Measurements from ENCODE around the gene MAN1A1.

- TF ChIP-seq CTCF (optimal IDR thresholded peaks at IDR 0.05 in 1 of 3, IDR thresholded peaks at IDR 0.05 in 1 of 3, conservative IDR thresholded peaks at IDR 0.05 in 1 of 3; ENCODE audit: extremely low read depth in 1 of 3, insufficient read depth in 2 of 3, low read length in 3 of 3) (no peak), EZH2 (IDR thresholded peaks at IDR 0.05; ENCODE audit: low read length) (no peak)
Measured at GRCh38 chr6:119234457-119234856, 115.1 kb downstream of the MAN1A1 start.

Measured in keratinocyte (primary cell).